Neural progenitor cell (in vitro differentiated cells): ENCODE results near the gene COL23A1.

ENCODE experiments used
- CTCF ChIP-seq: fragments of 200-600 bp; sonication (generic); IDR thresholded peaks from 2 replicates; pipeline ENCODE4 v1.5.1; 2017; ENCODE audit warnings: antibody characterized with exemption, mild to moderate bottlenecking
- EZH2 ChIP-seq: fragments of 200-600 bp; sonication (generic); IDR thresholded peaks from 2 replicates; pipeline ENCODE4 v1.6.1; 2017; ENCODE audit warnings: antibody characterized with exemption, mild to moderate bottlenecking, moderate library complexity
- EZH2phosphoT487 ChIP-seq: fragments of 200-600 bp; sonication (generic); IDR thresholded peaks from 2 replicates; pipeline ENCODE4 v1.6.1; 2017; ENCODE audit warnings: antibody characterized with exemption

- no peak for TF ChIP-seq CTCF
- no peak for TF ChIP-seq EZH2phosphoT487
- TF ChIP-seq EZH2 = no peak
These were observed 363.0 kb downstream of the COL23A1 start for GRCh38 chr5:178227138-178227659.
